Activated naive CD4-positive, alpha-beta T cell treated with anti-CD3 and anti-CD28 coated beads, Interleukin-2, amount 50 U/mL, for 72 hours (primary cell): ENCODE data around the gene TREX2. TPM values are rescaled to one million over a fixed set of nuclear protein-coding genes. Genes with fewer than 3 reads are reported as not detected.
A peak's percentile ranks its signal among the peaks of the same experiment; 100 is the strongest.

Experiments
- ATAC-seq, 2 donors: fragments of 150-1000 bp; cut with Tn5 transposase; 2 replicates each; pipeline ENCODE4 v1.10.0; 2021; ENCODE audit warnings: mild to moderate bottlenecking in 2 of 2, moderate library complexity in 2 of 2
- DNase-seq, 2 donors: peaks; one replicate each; pipeline ENCODE4 v3.0.0; 2021 to 2022; ENCODE audit warnings: low spot score in 2 of 2
- H3K27ac Mint-ChIP-seq, 2 donors: one replicate each; pipeline ENCODE4 v1.8.0; 2022; ENCODE audit warnings: mild to moderate bottlenecking in 2 of 2, mixed read lengths in 2 of 2
- H3K36me3 Mint-ChIP-seq, 2 donors: one replicate each; pipeline ENCODE4 v1.8.0; 2022; ENCODE audit warnings: mixed read lengths in 2 of 2
- H3K9me3 Mint-ChIP-seq, 2 donors: one replicate each; pipeline ENCODE4 v1.8.0; 2022; ENCODE audit warnings: mixed read lengths in 2 of 2
- total RNA-seq, 2 donors: library from RNA; stranded (reverse); gene quantifications; one replicate each; pipeline ENCODE4 v1.2.3, GENCODE V29; 2022

TREX2 gene
- total RNA-seq, 2 donors from 2014 or later: 1.0 to 1.6 TPM

DNA sequence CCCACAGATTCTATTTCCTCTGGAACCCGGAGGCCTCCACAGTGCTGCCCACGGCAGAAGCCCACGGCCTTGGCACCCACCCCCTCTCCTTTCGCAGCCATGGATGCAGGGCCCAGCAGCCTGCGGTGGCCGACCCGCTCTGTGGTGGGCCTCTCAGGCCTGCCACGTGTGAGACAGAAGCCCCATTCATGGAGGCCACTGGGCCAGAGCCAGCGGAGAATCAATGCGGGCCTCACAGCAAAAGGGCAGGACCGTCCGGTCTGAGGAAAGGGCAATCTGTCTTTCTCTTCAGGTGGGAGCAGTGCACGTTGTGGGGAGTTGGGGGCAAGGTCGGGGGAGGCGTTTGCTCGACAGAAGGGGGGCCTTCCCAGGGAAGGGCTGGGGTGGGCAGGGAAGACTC lies 32.9 kb upstream of the TREX2 start:
- Mint-ChIP-seq H3K27ac (no peak overlapping the region), H3K9me3 (no peaks in the 10 kb centered on the region), H3K36me3 (no peaks in the 10 kb centered on the region)
- no peak for ATAC-seq
- DNase-seq: no peak

DNA sequence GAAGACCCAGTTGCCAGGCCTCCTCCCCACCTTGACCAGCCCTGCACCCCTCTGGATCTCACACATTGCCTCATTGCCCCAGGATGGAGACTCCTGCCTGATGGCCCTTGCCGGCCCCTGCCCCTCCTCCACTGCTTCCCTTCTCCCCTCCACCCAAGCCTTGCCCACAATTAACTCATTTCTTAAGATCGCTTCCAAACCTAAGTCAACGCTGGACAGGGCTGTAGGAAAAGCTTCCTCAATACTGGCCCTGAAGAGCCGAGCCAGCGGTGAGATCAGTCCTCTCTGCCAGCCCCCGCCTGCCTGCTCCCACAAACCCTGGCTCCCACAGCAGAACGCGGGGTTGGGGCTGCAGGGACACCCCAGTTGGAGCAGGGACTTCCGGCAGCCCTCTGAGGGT lies 32.0 kb upstream of the TREX2 start:
- no peak overlapping the region for H3K27ac Mint-ChIP-seq
- ATAC-seq: no peak
- DNase-seq: no peak
- no peaks in the 10 kb centered on the region for H3K36me3 Mint-ChIP-seq
- no peaks in the 10 kb centered on the region for H3K9me3 Mint-ChIP-seq

DNA sequence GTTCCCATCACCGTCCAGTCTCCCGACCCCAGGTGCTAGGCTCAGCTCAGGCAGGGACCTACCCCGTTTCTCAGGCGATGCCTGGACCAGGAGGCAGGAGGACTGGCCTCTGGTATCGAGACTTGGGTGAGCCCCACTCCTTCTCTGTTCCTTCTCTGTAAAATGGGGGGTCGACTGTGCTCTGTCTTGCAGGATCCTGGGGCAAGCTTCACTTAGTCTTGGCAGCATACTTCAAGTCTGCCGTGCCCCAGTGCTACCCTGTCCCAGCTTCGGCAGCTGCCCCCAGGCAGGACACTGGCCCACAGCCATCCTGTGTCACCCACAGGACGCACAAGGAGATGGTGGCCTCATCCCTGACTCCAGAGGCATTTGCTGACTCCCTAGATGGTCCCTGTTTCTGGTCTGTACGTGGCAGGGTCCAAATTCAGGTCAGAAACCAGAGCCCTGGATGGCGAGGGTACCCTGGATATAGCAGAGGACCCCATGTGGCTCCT lies 31.6 kb upstream of the TREX2 start:
- DNase-seq (no peak), ATAC-seq (no peak)
- H3K36me3 Mint-ChIP-seq: no peaks in the 10 kb centered on the region
- H3K9me3 Mint-ChIP-seq: no peaks in the 10 kb centered on the region
- no peak overlapping the region for H3K27ac Mint-ChIP-seq

DNA sequence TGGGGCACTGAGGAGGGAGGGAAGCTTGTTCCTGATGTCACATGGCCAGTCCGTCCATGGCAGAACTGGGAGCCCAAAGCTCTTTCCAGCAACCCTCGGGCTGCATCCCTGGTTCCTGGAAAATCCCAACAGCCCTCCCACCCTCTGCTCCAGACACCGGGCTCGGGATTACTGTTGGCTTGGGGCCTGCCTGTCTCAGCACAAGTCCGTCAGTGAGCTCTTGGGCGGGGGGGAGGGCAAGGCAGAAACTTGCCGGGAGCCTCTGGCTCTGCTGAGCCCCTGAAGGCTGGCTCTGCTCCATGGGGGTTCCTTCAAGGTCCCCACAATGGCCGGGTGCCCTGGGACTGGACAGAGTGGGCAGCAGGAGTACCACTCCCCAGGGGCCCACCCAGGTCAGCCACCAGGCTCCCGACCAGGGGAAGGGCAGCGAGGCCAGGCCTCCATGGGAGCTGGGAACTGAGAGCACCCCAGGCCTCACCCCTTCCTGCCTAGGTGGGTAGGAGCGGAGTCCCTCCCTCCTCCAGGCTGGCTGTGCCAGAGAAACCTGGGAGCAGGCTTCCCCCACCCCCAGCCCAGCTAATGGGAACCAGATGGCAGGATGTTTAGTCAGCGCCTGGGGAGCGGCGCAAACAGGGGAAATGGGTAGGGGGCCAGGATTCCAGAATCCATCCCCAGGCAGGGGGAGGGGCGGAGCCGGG lies 31.0 kb upstream of the TREX2 start:
- H3K36me3 Mint-ChIP-seq: no peaks in the 10 kb centered on the region
- ATAC-seq (no peak), DNase-seq (no peak)
- no peak overlapping the region for H3K27ac Mint-ChIP-seq
- no peaks in the 10 kb centered on the region for H3K9me3 Mint-ChIP-seq

DNA sequence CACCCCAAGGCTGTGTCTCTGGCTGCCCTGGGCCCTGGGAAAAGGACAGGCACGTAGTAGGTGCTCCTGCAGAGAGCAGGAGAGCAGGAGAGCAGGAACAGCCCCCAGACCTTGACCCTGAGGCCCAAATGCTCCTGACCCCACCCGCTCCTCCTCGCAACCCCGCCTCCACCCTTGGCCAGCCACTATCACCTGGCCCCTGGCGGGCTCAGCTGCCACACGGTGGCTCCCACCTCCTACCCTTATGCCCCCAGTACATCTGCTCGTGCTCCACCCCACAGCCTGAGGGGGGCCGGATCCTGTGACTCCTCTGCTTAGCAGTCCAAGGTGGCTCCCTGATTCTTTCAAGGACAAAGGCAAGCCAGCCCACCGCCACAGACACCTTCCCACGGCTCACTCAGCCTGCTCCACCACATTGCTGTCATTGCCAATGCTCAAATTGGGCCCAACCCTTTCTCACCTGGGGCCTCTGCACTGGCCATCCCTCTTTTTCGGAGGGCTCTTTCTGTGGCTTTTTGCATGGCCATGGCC lies 30.0 kb upstream of the TREX2 start:
- no peaks in the 10 kb centered on the region for H3K9me3 Mint-ChIP-seq
- H3K27ac Mint-ChIP-seq: no peak overlapping the region
- DNase-seq (no peak), ATAC-seq (no peak)
- H3K36me3 Mint-ChIP-seq: no peaks in the 10 kb centered on the region

DNA sequence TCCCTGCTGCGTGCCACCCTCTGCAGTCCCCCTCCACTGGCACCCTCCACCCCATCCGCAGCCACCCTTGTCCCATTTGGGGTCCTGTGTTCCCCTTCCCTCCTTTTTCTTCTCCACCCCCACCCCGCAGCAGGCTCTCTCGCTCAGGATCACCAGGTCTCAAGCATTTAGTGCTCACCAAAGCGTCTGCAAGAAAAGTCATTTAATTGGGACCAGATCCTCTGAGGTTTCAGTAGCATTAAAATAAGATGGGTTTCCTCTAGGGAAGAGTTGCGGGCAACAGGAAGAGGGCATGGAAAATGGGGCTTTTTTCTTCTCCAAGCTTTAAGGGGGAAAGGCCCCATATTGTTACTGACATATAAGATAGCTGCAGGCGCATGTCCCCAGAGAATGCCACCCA lies 29.4 kb upstream of the TREX2 start:
- H3K27ac Mint-ChIP-seq: no peak overlapping the region
- DNase-seq: no peak
- no peaks in the 10 kb centered on the region for H3K9me3 Mint-ChIP-seq
- no peaks in the 10 kb centered on the region for H3K36me3 Mint-ChIP-seq
- no peak for ATAC-seq

DNA sequence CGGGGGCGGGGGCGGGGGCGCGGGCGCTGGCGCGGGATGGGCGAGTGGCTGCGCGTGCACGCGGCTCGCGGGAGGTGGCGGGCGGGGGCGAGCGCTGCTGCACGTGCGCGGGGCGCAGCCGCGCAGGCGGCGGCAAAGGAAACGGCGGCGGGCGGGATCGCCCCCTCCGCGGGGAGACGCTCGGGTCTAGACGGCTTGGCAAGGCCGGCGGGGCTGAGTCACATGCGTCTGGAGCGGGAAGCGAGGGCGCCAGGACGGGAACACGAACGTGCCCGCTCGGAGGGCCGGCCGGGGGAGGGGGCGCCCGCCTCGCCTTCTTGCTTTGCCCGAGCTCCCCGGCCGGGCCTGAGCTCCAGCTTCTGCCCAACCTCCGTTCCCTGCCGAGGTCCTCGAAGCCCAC lies 28.9 kb upstream of the TREX2 start:
- H3K36me3 Mint-ChIP-seq: no peaks in the 10 kb centered on the region
- peak in 1 of 2 donors; percentile 10 for DNase-seq
- no peaks in the 10 kb centered on the region for H3K9me3 Mint-ChIP-seq
- H3K27ac Mint-ChIP-seq: no peak overlapping the region
- ATAC-seq: no peak

DNA sequence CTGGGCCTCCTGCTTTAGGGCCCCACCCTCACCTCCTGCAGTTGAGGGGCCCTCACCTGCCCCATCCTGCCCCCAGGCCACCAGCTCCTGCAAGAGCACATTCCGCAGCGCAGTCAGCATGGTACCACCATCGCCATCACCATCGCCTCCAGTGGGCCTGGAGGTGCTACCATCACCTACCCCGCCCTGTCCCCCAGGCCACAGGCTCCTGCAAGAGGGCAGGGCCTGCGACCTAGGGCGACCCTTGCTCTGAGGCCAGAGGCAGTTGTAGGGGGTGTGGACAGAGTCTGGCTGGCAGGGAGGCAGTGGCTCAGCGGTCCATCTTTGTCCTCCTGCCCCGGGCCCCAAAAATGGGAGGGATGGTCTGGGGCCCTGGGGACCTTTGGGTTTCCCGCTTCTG lies 28.4 kb upstream of the TREX2 start:
- H3K27ac Mint-ChIP-seq: no peak overlapping the region
- no peaks in the 10 kb centered on the region for H3K9me3 Mint-ChIP-seq
- no peaks in the 10 kb centered on the region for H3K36me3 Mint-ChIP-seq
- ATAC-seq (no peak), DNase-seq (no peak)

DNA sequence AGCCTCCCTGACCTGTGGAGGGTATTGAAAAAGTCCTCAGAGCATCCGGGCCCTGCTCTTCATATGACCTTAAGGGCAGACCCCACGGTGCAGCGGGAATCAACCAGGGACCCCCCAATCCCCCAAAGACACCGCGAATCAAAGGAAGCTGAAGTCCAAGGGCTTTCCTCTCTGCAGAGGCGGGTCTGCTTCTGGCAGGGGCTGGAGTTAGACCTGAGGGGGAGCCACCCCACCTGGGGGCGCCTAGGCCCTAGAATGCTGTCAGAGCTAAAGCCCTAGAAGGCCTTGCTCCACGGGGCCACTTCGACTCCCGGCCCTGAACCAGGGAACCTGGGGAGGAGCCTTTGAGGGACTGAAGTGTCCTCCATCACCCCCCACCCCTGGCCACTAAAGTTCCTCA lies 27.3 kb upstream of the TREX2 start:
- Mint-ChIP-seq H3K9me3 (no peaks in the 10 kb centered on the region), H3K36me3 (no peaks in the 10 kb centered on the region), H3K27ac (no peak overlapping the region)
- no peak for DNase-seq
- ATAC-seq: no peak

DNA sequence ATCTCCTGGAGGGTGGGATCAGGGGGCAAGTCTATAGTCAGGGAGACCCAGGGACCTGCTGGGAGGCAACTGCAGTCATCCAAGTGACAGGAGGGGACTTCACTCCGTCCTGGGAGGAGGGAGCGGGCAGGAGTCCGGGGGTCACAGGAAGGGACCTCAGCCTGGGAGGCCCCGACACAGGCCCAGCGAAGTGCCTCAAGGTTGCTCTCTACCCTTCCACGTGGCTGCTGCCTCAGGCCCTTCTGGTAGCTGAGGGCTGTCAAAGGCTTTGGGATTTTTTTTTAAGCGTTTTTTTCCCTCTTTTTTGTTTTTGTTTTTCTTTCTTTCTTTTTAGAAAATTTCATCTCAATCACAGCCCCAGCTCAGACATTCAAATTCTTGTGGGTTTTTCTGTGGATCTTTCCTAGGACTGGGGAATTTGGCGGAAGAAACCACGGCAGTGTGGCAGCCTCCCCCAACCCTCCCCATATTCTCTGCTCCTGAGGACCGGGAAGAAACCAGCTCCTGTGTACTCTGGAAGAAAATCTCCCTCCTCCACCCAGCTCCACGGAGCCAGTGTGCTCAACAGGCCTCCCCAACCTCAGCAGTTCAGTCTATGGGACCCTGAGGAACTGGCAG lies 25.9 kb upstream of the TREX2 start:
- peak overlapping the region in 1 of 2 donors; percentile 71 for H3K27ac Mint-ChIP-seq
- ATAC-seq (no peak), DNase-seq (no peak)
- H3K36me3 Mint-ChIP-seq: no peaks in the 10 kb centered on the region
- H3K9me3 Mint-ChIP-seq: no peaks in the 10 kb centered on the region

DNA sequence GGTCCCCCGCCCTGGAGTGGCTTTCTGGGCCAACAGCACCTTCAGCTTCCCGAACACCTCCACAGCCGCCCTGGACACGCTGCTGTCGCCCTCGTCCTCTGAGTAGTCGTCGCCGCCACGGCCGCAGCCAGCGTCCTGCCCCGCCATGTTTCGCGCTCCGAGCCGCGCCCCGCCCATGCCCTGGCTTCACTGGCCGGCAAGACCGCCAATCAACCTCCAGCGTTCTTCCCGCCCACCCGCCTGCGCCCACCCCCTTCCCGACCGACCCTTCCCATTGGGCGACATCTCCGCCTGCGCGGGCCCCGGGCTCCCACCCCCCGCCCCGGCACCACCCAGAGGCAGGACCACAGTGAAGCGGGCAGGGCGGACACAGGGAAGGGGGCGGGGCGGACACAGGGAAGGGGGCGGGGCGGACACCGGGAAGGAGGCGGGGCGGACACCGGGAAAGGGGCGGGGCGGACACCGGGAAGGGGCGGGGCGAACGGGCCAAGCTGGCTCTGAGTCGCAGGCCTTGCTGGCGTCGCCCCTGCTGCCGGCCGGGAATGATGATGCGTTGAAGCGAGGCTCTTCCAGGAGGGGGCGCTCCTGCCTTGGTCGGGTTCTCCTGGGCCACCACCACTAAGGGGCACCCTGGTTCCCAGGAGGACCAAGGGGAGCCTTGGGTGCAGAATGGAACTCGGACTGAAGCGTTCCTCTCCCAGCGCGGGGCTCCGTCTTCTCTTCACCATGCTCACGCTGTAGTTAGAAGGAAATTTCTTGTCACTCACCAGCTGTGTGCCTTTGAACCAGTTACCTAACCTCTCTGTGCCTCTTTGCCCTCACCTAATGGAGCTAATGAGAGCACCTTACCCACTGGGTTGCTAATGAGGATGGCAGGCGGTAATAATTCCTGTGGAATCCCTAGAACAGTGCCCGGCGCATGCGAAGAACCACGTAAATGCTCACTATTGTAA lies 24.8 kb upstream of the TREX2 start, which contains the start of gene HAUS7:
Gene HAUS7, minus strand, starts transcription at position 166 of the 953 bp plus-strand sequence. Its CDS starts 19 bp downstream, at position 147.
- peak; percentile 84 to 85 for DNase-seq
- no peaks in the 10 kb centered on the region for H3K36me3 Mint-ChIP-seq
- ATAC-seq: peak; percentile 85 to 90
- no peaks in the 10 kb centered on the region for H3K9me3 Mint-ChIP-seq
- H3K27ac Mint-ChIP-seq: peak within 1 kb of the TSS; percentile 65 to 71

DNA sequence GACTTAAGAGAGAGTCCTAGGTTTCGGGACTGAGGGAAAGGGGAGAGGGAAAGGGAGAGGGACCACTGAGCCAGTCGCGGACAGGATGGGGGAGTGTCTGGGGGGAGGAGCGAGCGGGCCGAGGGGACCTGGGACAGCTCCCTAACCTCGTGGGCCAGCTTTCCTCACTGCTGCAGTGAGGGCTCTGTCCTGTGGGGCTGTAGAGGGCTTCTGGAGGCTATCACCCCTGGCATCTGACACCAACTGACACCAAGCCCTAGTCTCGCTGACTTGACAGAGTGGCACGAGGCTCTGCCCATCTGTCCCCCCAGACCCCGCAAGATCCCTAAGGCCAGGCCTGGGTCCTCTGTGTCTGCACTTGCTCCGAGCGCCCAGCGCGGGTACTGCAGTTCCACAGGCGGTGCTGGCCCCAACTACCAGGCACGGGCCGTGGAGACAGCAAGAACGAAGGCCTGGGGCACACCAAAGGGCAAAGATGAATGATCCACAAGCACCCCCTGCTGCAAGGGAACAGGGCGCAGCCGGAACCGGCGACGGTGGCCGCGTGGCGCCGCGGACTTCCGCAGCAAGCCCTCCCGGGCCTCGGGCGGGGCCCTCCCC lies 24.1 kb upstream of the TREX2 start:
- DNase-seq: peak in 1 of 2 donors; percentile 7
- Mint-ChIP-seq H3K27ac (peak overlapping the region; percentile 65 to 69), H3K9me3 (no peaks in the 10 kb centered on the region), H3K36me3 (no peaks in the 10 kb centered on the region)
- ATAC-seq: peak; percentile 32 to 46

DNA sequence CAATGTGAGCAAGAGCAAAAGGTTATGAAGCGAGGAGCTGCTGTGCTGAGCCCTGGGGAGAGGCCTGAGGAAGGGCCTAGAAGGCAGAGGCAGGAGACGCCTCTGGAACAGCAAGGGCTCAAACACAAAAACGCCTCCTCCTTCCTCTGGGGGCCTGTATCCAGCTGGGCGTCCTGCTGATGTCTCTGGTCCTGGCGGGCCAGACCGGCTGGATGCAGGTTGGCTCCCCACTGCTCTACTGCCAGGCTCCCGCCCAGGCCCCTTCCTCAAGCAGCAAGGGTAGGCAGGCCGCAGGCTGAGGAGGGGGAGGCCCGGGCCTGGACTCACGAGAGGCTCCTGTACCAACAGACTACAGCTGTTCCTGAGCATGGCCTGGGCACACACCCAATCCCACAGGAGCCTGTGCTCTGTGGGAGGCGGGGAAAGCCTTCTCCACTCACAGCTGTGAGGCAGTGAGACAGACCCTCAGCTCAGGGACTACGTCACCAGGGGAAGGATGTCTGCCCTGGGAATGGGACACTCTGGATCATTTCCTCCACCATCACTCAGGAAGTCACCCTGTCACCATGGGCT lies 22.2 kb upstream of the TREX2 start:
- no peak for ATAC-seq
- no peaks in the 10 kb centered on the region for H3K9me3 Mint-ChIP-seq
- DNase-seq: no peak

DNA sequence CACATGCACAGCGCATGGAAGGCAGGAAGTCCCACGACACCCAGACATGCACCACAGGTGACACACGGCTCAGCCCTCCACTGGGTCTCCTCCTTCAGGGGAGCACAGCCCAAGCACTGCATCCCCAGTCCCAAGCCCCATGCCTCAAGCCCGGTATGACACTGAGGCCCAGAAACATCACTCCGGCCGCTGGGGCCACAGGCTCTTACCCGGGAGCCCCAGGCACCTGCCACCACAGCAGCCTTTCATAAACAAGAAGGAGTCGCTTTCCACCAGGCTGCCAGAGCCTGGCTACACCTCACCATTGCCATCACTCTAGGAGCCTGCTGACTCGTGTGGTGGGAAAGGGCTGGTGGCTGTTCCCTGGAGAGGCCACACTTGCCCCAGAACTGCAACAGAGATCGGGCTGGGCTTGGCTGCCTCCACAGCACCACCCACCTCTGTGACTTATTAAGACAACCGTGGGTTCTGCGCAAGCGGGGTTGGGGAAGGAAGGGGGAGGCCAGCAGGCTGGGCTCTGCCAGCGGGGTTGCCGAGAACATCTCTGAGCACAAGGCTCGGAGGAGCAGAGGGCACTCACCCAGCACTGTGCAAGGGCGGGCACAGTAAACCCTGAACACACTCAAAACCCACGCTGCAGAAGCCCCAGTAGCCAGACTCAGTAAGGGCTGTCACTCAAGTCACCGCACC lies 20.0 kb upstream of the TREX2 start:
- DNase-seq: no peak
- no peak for ATAC-seq
- Mint-ChIP-seq H3K9me3 (no peaks in the 10 kb centered on the region), H3K36me3 (no peaks in the 10 kb centered on the region), H3K27ac (no peak overlapping the region)

More for the DNA sequence above, 22.2 kb upstream of the TREX2 start:
- H3K27ac Mint-ChIP-seq: no peak overlapping the region
- no peaks in the 10 kb centered on the region for H3K36me3 Mint-ChIP-seq

DNA sequence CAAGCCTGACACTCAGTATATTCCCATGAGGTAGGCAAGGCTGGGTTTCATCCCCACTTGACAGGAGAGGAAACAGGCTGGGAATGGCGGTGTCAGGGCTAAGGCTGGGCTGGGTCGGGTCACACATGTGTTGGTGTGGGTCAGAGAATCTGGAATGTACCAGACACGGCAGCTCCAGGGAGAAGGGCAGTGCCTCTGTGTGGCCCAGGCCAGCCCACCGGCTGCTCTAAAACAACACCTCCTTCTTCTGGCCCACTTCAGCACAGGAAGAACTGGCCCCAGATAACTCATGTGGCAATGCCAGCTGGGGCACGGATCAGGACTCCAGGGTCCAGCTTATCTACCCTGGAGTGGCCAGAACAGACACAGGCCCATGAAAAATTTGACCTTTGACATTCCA lies 18.3 kb upstream of the TREX2 start:
- no peak for ATAC-seq
- no peak for DNase-seq
- Mint-ChIP-seq H3K9me3 (no peaks in the 10 kb centered on the region), H3K36me3 (no peaks in the 10 kb centered on the region), H3K27ac (no peak overlapping the region)

DNA sequence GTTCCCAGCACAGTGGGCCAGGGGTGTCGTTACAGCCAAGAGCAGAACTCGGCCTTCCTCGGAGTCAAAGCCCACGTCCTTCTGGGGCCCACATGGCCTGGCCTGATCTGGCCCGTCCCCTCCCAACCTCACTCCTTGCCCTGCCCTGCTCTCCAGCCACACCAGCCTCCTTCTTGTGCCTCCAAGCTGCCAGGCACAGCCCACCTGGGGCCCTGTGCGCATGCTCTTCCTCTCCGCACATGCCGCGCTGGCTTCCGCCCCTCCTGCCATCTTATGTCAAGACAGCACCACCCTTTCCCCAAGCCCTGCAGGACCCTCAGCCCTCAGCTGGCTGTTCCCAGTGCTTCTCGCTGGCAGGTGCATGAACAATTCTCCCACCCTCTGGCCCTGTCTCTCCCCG lies 17.7 kb upstream of the TREX2 start:
- Mint-ChIP-seq H3K27ac (no peak overlapping the region), H3K36me3 (no peaks in the 10 kb centered on the region), H3K9me3 (no peaks in the 10 kb centered on the region)
- ATAC-seq (no peak), DNase-seq (no peak)
